Lower leg skin (tissue), 3 donors: ENCODE measurements around the gene PPL.

Experiments used
- POLR2A ChIP-seq, 2 donors: fragments of 450-650 bp; IDR thresholded peaks; one replicate each; pipeline ENCODE4 v1.6.1; 2016 to 2017; ENCODE audit warnings: antibody characterized with exemption in 2 of 2, mild to moderate bottlenecking in 1 of 2, moderate library complexity in 1 of 2
- TF ChIP-seq, protein P1 (sequence below), 3 donors: fragments of 450-650 bp; IDR thresholded peaks; one replicate each; pipeline ENCODE4 v1.5.1; 2016; ENCODE audit warnings: antibody characterized with exemption in 3 of 3, mild to moderate bottlenecking in 3 of 3, moderate library complexity in 2 of 3

DNA sequence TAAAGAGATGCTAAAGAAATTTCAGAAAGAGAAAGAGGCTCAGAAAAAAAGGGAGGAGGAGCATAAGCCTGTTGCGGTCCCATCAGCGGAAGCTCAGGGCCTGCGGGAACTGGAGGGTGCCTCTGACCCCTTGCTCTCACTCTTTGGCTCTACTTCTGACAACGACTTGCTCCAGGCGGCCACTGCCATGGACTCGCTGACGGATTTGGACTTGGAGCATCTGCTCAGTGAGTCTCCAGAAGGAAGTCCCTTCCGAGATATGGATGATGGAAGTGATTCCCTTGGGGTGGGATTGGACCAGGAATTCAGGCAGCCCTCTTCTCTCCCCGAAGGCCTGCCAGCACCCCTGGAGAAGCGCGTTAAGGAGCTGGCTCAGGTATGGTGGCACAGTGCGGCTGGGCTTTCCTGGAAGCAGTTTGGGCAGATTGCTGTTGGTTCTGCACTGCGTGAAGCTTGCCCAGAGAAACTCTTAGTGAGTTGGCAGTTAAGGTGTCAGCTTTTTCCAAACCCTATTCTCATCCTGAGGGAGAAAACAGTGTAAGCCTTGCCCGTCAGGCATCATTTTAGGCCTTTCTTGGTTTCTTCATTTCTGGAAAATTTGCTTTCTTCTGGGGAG lies 76.1 kb downstream of the PPL start:
- TF ChIP-seq, protein P1, sequence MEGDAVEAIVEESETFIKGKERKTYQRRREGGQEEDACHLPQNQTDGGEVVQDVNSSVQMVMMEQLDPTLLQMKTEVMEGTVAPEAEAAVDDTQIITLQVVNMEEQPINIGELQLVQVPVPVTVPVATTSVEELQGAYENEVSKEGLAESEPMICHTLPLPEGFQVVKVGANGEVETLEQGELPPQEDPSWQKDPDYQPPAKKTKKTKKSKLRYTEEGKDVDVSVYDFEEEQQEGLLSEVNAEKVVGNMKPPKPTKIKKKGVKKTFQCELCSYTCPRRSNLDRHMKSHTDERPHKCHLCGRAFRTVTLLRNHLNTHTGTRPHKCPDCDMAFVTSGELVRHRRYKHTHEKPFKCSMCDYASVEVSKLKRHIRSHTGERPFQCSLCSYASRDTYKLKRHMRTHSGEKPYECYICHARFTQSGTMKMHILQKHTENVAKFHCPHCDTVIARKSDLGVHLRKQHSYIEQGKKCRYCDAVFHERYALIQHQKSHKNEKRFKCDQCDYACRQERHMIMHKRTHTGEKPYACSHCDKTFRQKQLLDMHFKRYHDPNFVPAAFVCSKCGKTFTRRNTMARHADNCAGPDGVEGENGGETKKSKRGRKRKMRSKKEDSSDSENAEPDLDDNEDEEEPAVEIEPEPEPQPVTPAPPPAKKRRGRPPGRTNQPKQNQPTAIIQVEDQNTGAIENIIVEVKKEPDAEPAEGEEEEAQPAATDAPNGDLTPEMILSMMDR (IDR thresholded peaks at IDR 0.05): no peak
- no peak for TF ChIP-seq POLR2A (IDR thresholded peaks at IDR 0.05)
